Gastroesophageal sphincter (tissue), 2 donors: Measurements from ENCODE around the gene TTN.

Experiments used
- EP300 ChIP-seq: sonication (generic); formaldehyde crosslinking; IDR thresholded peaks from one replicate; pipeline ENCODE4 v1.6.1; 2017; ENCODE audit warnings: antibody characterized with exemption, mild to moderate bottlenecking
- POLR2A ChIP-seq, 2 donors: fragments of 450-650 bp; IDR thresholded peaks; one replicate each; pipeline ENCODE4 v1.6.1; 2017; ENCODE audit warnings: antibody characterized with exemption in 2 of 2, mild to moderate bottlenecking in 2 of 2, moderate library complexity in 1 of 2
- POLR2AphosphoS5 ChIP-seq: sonication (generic); formaldehyde crosslinking; IDR thresholded peaks from one replicate; pipeline ENCODE4 v1.6.1; 2017; ENCODE audit warnings: antibody characterized with exemption

DNA sequence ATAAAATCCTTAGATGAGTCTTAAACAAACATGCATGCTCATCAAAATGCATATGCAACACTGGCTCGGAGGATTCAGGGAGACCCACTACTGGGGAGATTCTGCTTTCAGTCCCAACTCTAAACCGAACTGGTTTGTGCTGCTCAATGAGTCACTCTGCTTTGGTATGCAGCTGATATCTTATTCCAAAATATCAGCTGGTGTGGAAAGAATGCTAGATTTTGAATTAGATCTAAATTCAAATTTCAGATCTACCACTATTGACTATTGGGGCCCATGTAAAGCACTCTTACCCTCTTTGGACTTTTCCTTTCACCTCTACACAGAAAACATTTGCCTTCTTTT lies 39.2 kb upstream of the TTN start:
- TF ChIP-seq POLR2A (IDR thresholded peaks at IDR 0.05): no peak
- no peak for TF ChIP-seq POLR2AphosphoS5
- no peak for TF ChIP-seq EP300
